MM.1S (cell line): Measurements from ENCODE around the gene HAGHL.

Experiments used
- DNase-seq: peaks from one replicate; pipeline ENCODE4 v3.0.0-alpha.2; 2015
- H2AFZ ChIP-seq: fragments of 300-600 bp; sonication (generic); 2 replicates; pipeline ENCODE4 v1.6.0; 2016; ENCODE audit warnings: antibody characterized with exemption, low read length
- H3F3A ChIP-seq: fragments of 300-600 bp; sonication (generic); 2 replicates; pipeline ENCODE4 v1.6.1; 2016; ENCODE audit warnings: mild to moderate bottlenecking, antibody characterized with exemption, low read length, moderate library complexity, mixed read lengths; ENCODE audit not compliant: insufficient read depth
- H3K27ac ChIP-seq: fragments of 300-600 bp; sonication (generic); 2 replicates; pipeline ENCODE4 v1.5.1; 2016; ENCODE audit warnings: mild to moderate bottlenecking, low read length
- H3K27me3 ChIP-seq: fragments of 300-600 bp; sonication (generic); replicated peaks from 2 replicates; pipeline ENCODE4 v1.6.0; 2016; ENCODE audit warnings: low read length; ENCODE audit not compliant: insufficient read depth
- H3K36me3 ChIP-seq: fragments of 300-600 bp; sonication (generic); replicated peaks from 2 replicates; pipeline ENCODE4 v1.6.1; 2016; ENCODE audit warnings: mild to moderate bottlenecking, low read length, mixed read lengths; ENCODE audit not compliant: insufficient read depth
- H3K4me1 ChIP-seq: fragments of 300-600 bp; sonication (generic); 2 replicates; pipeline ENCODE4 v1.6.1; 2016; ENCODE audit warnings: low read length, mixed read lengths
- H3K4me2 ChIP-seq: fragments of 300-600 bp; sonication (generic); 2 replicates; pipeline ENCODE4 v1.6.0; 2016; ENCODE audit warnings: low read depth, low read length
- H3K4me3 ChIP-seq: fragments of 300-600 bp; sonication (generic); 2 replicates; pipeline ENCODE4 v1.5.1; 2016; ENCODE audit warnings: low read length, mixed read lengths
- H3K79me2 ChIP-seq: fragments of 300-600 bp; sonication (generic); 2 replicates; pipeline ENCODE4 v1.6.1; 2016; ENCODE audit warnings: mixed run types, low read length, mixed read lengths
- H3K9ac ChIP-seq: fragments of 300-600 bp; sonication (generic); 2 replicates; pipeline ENCODE4 v1.6.1; 2016; ENCODE audit warnings: low read length, mixed read lengths
- H3K9me2 ChIP-seq: fragments of 300-600 bp; sonication (generic); replicated peaks from 2 replicates; pipeline ENCODE4 v1.6.1; 2016; ENCODE audit warnings: mild to moderate bottlenecking, low read length, mixed read lengths; ENCODE audit not compliant: insufficient read depth
- H3K9me3 ChIP-seq: fragments of 300-600 bp; sonication (generic); replicated peaks from 2 replicates; pipeline ENCODE4 v1.6.1; 2016; ENCODE audit warnings: mild to moderate bottlenecking, low read length, mixed read lengths; ENCODE audit not compliant: insufficient read depth
- H4K20me1 ChIP-seq: fragments of 300-600 bp; sonication (generic); 2 replicates; pipeline ENCODE4 v1.6.1; 2016; ENCODE audit warnings: mild to moderate bottlenecking, low read length, moderate library complexity, mixed read lengths; ENCODE audit not compliant: insufficient read depth
- EZH2 ChIP-seq: fragments of 300-600 bp; sonication (generic); optimal IDR thresholded peaks from 2 replicates; pipeline ENCODE3; 2017; ENCODE audit warnings: low read depth, mild to moderate bottlenecking, antibody characterized with exemption, low read length, mixed read lengths
- EZH2phosphoT487 ChIP-seq: fragments of 300-600 bp; sonication (generic); IDR thresholded peaks from 2 replicates; pipeline ENCODE4 v1.6.1; 2018; ENCODE audit warnings: antibody characterized with exemption, low read length
- TF ChIP-seq, protein P1 (sequence below): fragments of 300-600 bp; sonication (generic); IDR thresholded peaks from 2 replicates; pipeline ENCODE4 v1.5.1; 2016; ENCODE audit warnings: antibody characterized with exemption, low read length, mixed read lengths

Gene HAGHL

DNA sequence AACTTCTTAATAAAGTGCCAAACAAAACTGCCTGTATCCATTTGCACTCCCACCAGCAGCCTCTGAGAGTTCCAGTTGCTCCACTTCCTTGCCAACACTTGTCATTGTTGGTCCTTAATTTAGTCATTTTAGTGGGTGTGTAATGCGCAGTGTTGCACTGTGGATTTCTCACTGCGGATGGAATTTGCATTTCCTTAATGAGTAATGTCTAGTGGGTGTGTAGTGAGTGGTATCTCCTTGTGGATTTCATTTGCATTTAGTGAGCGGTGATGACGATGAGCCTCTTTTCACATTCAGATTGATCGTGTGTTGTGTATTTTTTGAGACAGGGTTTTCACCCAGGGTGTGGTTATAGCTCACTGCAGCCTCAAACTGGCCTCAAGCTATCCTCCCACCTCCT lies 29.5 kb downstream of the HAGHL start:
- Histone ChIP-seq H3F3A (no peaks in the 10 kb centered on the region), H3K4me2 (no peak overlapping the region), H3K4me1 (no peaks in the 10 kb centered on the region), H3K9ac (no peak overlapping the region), H3K79me2 (no peaks in the 10 kb centered on the region), H3K9me3 (no peaks in the 10 kb centered on the region), H3K27me3 (peaks cover 91% of the 10 kb centered on the region), H4K20me1 (no peaks in the 10 kb centered on the region), H2AFZ (no peak overlapping the region), H3K9me2 (no peaks in the 10 kb centered on the region), H3K27ac (no peak overlapping the region), H3K4me3 (no peak overlapping the region), H3K36me3 (no peaks in the 10 kb centered on the region)
- no peak for TF ChIP-seq EZH2phosphoT487
- no peak for TF ChIP-seq EZH2
- TF ChIP-seq, protein P1, sequence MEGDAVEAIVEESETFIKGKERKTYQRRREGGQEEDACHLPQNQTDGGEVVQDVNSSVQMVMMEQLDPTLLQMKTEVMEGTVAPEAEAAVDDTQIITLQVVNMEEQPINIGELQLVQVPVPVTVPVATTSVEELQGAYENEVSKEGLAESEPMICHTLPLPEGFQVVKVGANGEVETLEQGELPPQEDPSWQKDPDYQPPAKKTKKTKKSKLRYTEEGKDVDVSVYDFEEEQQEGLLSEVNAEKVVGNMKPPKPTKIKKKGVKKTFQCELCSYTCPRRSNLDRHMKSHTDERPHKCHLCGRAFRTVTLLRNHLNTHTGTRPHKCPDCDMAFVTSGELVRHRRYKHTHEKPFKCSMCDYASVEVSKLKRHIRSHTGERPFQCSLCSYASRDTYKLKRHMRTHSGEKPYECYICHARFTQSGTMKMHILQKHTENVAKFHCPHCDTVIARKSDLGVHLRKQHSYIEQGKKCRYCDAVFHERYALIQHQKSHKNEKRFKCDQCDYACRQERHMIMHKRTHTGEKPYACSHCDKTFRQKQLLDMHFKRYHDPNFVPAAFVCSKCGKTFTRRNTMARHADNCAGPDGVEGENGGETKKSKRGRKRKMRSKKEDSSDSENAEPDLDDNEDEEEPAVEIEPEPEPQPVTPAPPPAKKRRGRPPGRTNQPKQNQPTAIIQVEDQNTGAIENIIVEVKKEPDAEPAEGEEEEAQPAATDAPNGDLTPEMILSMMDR, result no peak
- no peak for DNase-seq

DNA sequence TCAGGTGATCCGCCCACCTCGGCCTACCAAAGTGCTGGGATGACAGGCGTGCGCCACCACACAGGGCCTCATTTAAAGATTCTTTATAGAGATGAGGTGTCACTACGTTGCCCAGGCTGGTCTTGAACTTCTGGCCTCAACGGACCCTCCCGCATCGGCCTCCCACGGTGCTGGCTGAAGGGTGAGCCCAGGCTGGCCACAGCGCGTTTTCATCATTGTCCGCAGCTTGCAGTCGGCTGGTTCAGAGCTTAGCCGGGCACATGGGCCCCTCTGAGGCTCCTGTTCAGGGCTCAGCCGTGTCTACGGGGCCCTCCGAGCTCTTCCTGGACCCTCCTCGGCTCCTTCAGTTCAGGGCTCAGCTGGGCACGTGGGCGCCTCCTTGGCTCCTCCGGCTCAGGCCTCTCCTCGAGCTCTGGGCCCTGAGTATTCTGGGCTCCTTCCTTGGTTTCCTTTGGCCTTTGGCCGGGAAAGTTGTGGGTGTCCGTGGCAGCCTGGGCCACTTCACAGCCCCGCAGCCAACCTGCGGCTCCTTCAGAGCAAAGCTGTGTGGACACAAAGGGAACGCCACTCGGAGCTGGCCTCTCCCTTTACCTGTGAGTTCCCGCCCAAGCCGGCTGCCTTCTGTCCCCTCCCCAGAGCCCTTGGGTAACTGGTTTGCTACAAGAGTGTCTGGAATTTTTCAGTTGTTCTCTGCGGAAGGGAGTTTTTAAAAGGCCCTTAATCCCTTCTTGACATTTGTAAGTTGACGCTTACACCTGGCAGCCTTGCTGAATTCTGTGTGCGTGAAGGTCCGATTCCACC lies 32.4 kb downstream of the HAGHL start:
- no peak overlapping the region for H3K4me3 ChIP-seq
- DNase-seq, result no peak
- TF ChIP-seq EZH2phosphoT487, result no peak
- TF ChIP-seq, protein P1, result no peak
- TF ChIP-seq EZH2, result no peak
- no peak overlapping the region for H2AFZ ChIP-seq
- H3K9me2 ChIP-seq, result no peaks in the 10 kb centered on the region
- H4K20me1 ChIP-seq, result no peaks in the 10 kb centered on the region
- no peaks in the 10 kb centered on the region for H3K36me3 ChIP-seq
- H3K27ac ChIP-seq, result no peak overlapping the region
- no peaks in the 10 kb centered on the region for H3K4me1 ChIP-seq
- H3K9me3 ChIP-seq, result no peaks in the 10 kb centered on the region
- H3K27me3 ChIP-seq, result peaks cover 80% of the 10 kb centered on the region
- no peaks in the 10 kb centered on the region for H3F3A ChIP-seq
- H3K9ac ChIP-seq, result no peak overlapping the region
- no peak overlapping the region for H3K4me2 ChIP-seq
- H3K79me2 ChIP-seq, result no peaks in the 10 kb centered on the region

DNA sequence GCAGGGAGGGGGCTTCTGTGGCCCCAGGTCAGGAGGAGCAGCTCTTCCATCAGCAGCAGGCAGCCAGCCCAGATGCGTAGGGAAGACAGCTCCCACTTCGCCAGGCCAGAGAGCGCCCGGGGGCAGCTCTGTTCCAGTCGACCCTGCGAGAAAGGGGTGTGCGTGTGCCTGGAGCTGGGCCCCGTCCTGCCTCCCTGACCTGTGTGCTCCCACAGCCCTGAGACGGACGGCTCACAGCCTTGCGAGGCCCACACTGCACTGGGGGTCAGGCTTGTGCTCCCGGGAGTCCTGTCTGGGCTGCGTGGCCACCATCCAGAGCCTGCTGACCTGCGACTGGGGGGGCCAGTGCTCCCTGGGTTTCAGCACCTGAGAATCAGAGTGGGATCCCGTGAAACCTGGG lies 33.2 kb downstream of the HAGHL start:
- Histone ChIP-seq H3K9ac (no peak overlapping the region), H3F3A (no peaks in the 10 kb centered on the region), H3K9me2 (no peaks in the 10 kb centered on the region), H3K36me3 (no peaks in the 10 kb centered on the region), H3K79me2 (no peaks in the 10 kb centered on the region), H2AFZ (no peak overlapping the region), H3K4me2 (no peak overlapping the region), H4K20me1 (no peaks in the 10 kb centered on the region), H3K4me3 (no peak overlapping the region), H3K4me1 (no peaks in the 10 kb centered on the region), H3K27ac (no peak overlapping the region), H3K9me3 (no peaks in the 10 kb centered on the region), H3K27me3 (peaks cover 72% of the 10 kb centered on the region)
- TF ChIP-seq, protein P1, result no peak
- TF ChIP-seq EZH2phosphoT487, result no peak
- TF ChIP-seq EZH2, result no peak
- no peak for DNase-seq
